NCI-H2196 (cell line): ENCODE data around the gene KNOP1.
A peak's percentile ranks its signal among the peaks of the same experiment; 100 is the strongest.
"Not testable (repeated sequence)": the region's sequence is repeated elsewhere in the genome, so short reads cannot be mapped to it uniquely, and the experiment has no call there.

Experiments
- DNase-seq: peaks from one replicate; lab custom pipeline; 2025; ENCODE audit not compliant: unreplicated experiment; lab: John Stamatoyannopoulos, UW

The KNOP1 gene

GRCh38 chr16:19687279-19687678 is 30.7 kb downstream of the KNOP1 start:
- DNase-seq: no peak

GRCh38 chr16:19685176-19685575 is 32.9 kb downstream of the KNOP1 start:
- DNase-seq: no peak

GRCh38 chr16:19683453-19684236 is 34.4 kb downstream of the KNOP1 start:
- no peak for DNase-seq

- DNase-seq: no peak
Measured at GRCh38 chr16:19681637-19682036, 36.4 kb downstream of the KNOP1 start.

- peak; percentile 59 for DNase-seq
Measured at GRCh38 chr16:19680881-19681340, 37.1 kb downstream of the KNOP1 start.

GRCh38 chr16:19679281-19679680 is 38.7 kb downstream of the KNOP1 start:
- DNase-seq: not testable (repeated sequence)

- DNase-seq: no peak
Measured at GRCh38 chr16:19678804-19679203, 39.2 kb downstream of the KNOP1 start.

GRCh38 chr16:19677402-19677801 is 40.6 kb downstream of the KNOP1 start:
- no peak for DNase-seq

GRCh38 chr16:19674485-19674884 is 43.5 kb downstream of the KNOP1 start:
- no peak for DNase-seq

- no peak for DNase-seq
Measured at GRCh38 chr16:19672378-19672777, 45.6 kb downstream of the KNOP1 start.

- DNase-seq: no peak
Measured at GRCh38 chr16:19666477-19666876, 51.5 kb downstream of the KNOP1 start.

GRCh38 chr16:19665313-19665712 is 52.7 kb downstream of the KNOP1 start:
- DNase-seq: not testable (repeated sequence)

- DNase-seq: no peak
Measured at GRCh38 chr16:19664166-19664565, 53.9 kb downstream of the KNOP1 start.

- DNase-seq: no peak
Measured at GRCh38 chr16:19662351-19662750, 55.7 kb downstream of the KNOP1 start.

- no peak for DNase-seq
Measured at GRCh38 chr16:19660432-19660831, 57.6 kb downstream of the KNOP1 start.

GRCh38 chr16:19659554-19659953 is 58.5 kb downstream of the KNOP1 start:
- no peak for DNase-seq

GRCh38 chr16:19657831-19658230 is 60.2 kb downstream of the KNOP1 start:
- DNase-seq: no peak

- no peak for DNase-seq
Measured at GRCh38 chr16:19655242-19655777, 62.7 kb downstream of the KNOP1 start.

- no peak for DNase-seq
Measured at GRCh38 chr16:19654147-19654546, 63.9 kb downstream of the KNOP1 start.
